NCI-H446 (cell line): ENCODE results near the gene ZNF787.
"Not testable (repeated sequence)": the region's sequence is repeated elsewhere in the genome, so short reads cannot be mapped to it uniquely, and the experiment has no call there.

Source experiments
- DNase-seq, 2 experiments: peaks; one replicate each; lab custom pipeline; 2025; lab: John Stamatoyannopoulos, UW

The ZNF787 gene

DNA sequence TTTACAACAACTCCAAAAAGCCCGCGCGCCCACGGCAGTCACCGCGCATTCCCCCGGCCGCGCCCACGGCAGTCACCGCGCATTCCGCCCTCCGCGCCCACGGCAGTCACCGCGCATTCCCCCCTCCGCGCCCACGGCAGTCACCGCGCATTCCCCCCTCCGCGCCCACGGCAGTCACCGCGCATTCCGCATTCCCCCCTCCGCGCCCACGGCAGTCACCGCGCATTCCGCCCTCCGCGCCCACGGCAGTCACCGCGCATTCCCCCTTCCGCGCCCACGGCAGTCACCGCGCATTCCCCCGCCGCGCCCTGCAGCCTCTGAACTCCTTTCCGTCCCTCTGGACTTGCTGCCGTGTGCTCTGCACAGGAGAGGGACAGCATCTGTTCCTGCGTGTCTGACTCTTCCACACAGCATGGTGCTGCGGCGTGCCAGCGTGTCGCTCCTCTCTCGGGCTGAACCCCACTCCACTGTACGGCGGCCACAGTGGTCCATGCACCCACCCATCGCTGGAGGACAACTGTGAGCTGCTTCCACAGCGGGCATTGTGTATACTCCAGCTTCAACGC is 15.2 kb downstream of the ZNF787 start:
- DNase-seq = not testable (repeated sequence)

DNA sequence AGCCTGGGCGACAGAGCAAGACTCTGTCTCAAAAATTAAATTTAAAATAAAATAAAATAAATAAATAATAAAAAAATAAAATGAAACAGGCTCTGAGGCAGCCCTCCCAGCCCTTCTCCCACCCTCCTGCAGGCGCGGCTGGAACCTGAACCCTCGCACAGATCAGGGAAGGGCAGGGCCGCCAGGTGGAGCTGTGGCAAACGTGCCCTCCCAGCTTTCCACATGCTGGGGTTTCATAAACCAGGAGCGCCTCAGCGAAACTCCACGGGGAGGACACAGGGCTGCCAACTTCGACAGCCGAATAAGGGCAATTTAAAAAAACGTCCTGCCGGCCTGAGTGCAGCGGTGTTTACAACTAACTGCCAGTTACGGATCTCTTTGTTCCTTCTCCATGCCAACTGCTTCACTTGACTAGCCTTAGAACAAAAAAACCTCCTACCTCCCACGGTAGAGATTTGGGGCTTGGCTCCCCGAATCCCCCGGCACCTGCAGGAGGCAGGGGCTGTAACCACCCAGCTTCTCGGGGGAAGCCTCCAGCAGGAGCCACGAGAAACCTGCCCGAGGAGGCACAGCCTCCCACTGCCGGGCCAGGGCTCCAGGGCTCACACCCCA is 15.9 kb downstream of the ZNF787 start:
- peak in 1 of 2 experiments; percentile 19 for DNase-seq

DNA sequence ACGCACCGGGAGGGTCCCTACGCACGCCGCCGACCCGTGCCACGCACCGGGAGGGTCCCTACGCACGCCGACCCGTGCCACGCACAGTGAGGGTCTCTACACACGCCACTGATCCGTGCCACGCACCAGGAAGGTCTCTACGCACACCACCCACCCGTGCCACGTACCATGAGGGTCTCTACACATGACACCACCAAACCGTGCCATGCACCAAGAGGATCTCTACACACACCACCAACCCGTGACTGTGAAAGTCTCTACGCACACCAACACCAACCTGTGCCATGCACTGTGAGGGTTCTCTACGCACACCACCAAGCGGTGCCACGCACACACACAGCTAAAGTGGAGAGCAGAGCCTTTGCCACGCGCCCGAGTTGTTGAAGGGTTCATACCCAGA is 16.7 kb downstream of the ZNF787 start:
- no peak for DNase-seq

DNA sequence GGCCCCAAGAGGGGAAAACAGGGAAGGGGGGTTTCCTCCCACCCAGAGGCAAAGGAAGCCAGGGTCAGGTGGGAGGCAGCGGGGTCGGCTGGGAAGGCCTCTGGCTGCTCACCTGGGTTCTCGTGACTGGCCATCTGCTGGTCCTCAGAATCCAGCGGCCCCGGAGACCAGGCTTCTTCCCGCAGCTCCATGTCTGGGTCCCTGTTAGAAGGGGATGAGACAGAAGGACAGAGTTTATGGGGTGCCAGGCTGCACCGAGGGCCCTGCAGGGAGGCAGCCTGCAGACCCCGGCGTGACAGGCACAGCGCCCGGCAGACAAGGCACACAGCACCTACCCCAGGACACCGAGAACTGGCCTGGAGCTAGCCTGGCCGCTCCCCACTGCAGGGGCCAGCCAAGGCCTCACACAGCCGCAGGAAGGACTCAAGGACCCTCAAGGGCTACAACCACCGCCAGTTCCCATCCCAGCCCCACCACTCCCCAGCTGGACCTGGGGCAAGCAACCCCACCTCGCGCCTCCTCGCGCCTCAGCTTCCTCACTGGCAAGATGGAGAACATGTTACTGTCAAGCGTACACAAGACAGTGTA is 18.0 kb downstream of the ZNF787 start:
- no peak for DNase-seq

DNA sequence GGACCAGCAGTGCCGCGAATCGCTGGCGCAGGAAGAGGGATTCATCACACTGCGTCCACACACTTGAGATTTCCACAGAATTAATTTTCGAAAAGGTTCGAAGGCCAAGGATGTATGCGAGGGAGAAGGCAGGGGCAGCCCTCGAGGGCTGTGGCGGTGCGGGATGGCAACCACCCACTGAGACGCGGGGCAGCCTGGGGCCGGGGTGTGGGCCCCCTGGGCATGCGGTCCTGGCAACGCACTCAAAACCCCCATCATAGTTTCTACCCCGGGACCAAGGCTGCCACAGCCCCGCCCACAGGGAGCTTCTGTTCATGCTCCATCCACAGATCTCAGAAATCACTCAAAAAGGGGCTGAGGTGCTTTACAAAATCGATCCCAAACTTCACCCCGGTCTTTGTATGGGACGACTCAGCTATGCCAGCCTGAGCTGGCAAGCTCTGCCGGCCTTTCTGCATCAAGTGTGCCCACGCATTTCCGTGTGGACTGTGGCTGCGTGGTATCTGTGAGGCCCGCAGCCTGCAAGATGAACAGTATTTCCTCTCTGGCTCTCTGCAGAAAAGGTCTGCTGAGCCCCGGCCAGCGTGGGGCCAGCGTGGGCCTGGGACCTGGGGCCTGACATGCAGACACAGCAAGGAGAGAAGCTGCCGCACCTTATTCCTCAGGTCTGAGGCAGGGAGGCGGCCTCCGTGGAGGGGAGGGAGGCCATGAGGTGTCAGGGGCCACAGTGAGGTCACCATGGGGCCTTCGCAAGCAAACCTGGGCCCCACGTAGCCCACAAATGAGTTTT is 19.2 kb downstream of the ZNF787 start:
- no peak for DNase-seq

DNA sequence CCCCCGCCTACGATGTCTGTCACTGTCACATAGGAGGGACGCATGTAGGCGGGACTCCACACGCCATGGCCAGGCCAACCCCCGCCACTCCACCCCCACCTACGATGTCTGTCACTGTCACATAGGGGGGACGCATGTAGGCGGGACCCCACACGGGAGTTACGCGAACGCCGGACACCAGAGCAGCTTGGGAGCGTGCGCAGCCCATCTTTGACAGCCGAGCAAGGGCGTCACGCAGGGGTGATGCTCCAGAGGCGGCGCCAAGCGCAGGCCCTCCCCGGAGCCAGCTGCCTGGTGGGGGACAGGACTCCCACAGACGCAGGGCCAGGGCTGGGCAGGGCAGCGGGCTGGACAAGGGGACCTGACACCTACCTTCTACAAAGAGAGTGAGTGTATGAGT is 20.0 kb downstream of the ZNF787 start:
- DNase-seq = no peak

DNA sequence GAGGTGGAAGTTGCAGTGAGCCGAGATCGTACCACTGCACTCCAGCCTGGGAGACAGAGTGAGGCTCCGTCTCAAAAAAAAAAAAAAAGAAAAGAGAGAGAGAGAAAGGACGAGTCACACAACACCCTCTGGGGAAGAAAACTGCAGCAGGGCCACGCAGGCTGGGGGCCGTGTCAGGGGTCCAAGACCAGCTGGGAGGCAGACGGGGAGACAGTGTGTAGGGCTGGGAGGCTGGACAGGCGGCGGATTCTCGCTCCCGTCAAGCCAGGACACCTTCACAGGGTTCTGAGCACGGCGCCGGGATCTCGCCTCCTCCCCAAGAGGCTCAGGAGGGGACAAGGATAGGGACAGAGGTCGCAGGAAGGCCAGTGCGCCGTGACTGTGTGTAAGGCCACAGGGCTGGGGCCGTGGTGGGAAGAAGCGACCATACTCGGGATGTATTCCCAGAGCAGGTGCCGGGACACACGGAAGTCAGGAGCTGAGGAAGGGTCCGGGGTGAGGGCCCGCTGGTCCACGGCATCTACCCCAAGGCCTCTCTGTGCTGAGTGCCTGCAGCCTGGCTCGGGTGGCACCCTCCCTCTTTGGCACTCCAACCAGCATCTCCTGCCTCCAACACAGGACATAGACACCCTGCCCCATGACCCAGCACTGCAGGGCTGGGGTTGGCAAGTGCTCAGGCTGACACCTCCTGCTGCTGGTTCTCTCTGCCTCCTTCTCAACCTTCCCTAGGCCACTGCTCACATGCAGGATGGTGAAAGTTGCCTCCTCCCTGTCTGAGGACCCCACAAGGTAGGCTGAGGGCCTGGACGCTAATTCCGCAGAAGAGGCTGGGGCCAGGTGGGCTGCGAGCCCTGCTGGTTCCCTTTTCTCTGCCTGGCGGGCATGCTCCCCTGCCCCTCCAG is 21.2 kb downstream of the ZNF787 start:
- DNase-seq = no peak

DNA sequence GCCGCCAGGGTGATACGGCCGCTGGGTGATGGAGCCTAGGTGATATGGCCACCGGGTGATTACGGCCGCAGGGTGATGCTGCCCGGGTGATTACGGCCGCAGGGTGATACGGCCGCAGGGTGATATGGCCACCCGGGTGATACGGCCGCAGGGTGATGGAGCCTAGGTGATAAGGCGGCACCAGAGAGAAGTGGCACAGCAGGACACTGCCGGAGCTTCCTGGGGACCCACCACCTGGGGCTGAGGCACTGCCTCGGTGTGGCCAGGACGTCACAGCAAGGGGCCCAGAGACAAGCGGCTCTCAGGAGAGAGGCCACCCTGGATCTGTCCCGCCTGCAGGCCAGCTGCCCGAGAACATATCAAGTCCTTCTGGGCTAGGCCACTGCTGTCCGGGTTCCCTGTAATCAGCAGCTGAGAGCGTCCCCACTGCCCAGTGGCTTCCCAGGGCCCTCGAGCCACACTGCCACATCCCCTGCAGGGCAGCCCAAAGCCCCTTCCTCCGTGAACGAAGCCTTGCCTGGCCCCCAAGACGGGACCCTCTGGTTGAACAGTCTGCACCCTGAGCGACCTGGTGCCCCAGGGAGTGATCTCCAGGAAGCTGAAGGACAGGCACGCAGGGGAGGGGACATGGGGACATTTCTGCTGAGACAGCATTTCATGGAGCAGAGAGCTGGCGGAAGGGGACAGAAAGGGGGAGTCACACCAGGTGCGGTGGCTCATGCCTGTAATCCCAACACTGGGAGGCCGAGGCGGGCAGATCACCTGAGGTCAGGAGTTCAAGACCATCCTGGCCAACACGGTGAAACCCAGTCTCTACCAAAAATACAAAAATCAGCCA is 22.1 kb downstream of the ZNF787 start:
- DNase-seq = no peak

DNA sequence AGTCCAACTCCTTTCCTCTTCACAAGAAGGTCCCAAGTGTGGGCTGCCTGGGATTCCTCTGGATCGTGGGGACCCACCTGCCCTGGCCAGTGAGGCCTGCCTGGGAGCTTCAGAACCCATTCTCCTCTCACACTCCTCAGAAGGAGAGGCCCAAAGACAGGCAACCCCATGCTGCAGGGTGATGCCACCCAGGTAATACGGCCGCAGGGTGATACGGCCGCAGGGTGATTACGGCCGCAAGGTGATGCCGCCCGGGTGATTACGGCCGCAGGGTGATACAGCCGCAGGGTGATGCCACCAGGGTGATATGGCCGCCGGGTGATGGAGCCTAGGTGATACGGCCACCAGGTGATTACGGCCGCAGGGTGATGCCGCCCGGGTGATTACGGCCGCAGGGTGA is 22.9 kb downstream of the ZNF787 start:
- DNase-seq = not testable (repeated sequence)

DNA sequence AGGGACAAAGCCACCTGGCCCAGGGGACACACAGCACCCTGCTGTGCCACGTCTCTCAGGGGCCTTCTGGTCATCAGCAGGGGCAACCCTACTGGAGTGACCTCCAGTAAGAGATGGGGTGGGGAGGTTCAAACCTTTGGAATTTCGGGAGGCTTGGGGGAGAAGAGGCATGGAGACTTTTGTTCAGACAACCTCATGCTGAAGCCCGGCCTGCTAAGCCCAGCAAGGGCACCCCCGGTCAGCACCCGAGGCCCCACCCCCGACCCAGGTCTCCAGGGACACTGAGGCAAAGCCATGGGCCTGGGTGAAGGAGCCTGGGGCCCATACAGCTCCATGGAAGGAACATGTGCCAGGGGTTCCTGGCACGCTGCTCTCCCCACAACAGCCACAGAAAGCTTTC is 23.3 kb downstream of the ZNF787 start:
- no peak for DNase-seq

DNA sequence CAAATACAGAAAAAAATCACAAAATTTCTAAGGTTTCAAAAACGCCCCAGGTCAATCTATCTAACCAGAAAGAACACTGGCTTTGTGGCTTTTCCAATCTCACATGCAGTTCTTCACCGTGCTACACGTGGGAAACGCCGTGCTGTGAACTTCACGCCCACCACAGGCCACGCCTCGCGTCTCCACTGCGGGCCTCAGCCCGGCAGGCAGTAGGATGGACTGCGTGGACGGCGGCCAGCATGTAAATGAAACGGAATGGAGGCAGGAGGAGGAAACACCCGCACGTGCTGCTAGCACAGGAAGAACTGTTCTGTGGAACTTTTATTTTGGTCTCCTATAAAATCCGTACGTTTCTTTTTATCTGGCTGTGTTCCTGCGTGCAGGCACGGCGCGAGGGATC is 23.8 kb downstream of the ZNF787 start:
- no peak for DNase-seq

DNA sequence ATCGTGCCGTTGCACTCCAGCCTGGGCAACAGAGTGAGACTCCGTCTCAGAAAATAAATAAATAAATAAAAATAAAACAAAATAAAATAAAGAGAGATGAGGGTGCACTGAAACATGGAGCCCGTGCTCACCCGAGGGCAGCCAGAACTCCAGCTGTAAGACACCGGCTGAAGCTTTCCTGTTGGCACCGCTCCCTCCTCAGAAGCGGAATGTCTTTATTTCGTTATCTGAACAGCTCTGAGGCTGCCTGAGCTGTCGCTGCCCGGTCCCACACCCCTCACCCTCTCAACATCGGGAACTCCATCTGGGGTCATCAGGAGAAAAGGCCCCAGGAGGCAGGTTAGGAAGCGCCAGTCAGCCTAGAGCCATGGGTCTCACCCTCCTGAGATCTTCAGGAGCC is 24.4 kb downstream of the ZNF787 start:
- DNase-seq = no peak

DNA sequence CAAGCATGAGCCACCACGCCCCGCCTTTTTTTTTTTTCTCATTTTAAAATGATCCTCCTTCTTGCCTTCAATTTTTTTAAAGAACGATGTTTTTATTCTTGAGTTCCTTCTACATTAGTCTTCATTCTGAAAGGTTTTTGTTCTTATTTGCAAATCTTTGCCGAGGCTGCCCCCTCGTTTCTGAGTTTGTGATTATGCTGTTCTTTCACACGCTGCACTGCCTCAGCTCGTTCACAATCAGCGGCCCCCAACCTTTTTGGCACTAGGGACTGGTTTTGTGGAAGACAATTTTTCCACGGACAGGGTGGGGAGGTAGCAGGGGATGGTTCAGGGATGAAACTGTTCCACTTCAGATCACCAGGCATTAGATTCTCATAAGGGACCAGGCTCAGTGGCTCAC is 26.6 kb downstream of the ZNF787 start:
- DNase-seq = no peak

DNA sequence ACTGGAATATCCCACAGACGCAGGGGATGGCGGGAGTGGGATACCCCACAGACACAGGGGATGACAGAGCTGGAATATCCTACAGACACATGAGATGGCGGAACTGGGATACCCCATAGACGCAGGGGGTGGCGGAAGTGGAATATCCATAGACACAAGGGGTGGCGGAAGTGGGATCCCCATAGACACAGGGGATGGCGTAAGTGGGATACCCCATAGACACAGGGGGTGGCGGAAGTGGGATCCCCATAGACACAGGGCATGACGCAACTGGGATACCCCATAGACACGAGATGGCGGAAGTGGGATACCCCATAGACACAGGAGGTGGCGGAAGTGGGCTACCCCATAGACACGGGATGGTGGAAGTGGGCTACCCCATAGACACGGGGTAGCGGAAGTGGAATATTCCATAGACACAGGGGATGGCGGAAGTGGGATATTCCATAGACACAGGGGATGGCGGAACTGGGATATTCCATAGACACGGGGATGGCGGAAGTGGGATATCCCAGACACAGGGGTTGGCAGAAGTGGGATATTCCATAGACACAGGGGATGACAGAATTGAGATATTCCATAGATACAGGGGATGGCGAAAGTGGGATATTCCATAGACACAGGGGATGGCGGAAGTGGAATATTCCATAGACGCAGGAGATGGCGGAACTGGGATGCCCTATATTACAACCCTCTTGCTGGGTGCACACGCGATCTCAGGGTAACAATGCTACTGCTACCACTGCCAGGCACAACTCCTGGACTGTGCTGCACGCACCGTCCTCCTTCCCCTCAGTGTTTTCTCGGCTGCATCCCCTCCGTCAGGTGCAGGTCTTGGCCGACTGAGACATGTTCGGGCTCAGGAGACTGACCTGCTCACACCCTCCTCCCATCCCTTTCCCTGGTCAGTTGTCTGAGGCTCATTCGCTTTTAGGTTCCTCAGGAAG is 28.1 kb downstream of the ZNF787 start:
- no peak for DNase-seq

DNA sequence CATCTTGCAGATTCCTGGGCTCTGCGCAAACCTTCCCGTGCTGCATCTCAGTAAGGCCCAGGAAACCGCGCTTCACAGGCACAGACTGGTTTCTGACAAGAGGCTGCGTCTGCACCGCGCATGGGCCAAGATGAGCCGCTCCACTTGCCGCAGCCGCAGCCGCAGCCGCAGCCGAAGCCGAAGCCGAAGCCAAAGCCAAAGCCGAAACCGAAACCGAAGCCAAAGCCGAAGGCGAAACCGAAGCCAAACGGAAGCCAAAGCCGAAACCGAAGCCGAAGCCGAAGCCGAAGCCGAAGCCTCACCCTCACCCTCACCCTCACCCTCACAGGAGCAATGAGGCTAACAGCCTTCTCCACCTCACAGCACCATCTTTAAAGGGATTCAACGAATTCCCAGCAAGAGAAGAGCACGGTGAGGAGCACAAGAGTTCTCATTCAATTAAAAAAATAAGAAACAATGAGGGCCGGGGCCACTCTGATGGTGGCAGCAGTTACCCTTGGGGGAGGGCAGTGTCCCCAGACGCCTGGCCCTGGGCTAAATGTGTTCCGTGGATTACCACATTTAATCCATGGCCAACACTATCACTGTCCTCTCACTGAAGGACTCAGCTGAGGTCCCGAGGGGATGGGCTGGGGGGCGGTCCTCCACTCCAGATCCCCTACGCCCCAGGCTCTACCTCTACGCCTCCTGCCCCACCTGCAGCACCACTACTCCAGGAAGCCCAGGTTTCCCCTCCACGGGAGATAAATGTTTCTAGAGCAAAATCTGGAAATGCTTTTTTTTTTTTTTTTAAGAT is 29.1 kb downstream of the ZNF787 start:
- no peak for DNase-seq

DNA sequence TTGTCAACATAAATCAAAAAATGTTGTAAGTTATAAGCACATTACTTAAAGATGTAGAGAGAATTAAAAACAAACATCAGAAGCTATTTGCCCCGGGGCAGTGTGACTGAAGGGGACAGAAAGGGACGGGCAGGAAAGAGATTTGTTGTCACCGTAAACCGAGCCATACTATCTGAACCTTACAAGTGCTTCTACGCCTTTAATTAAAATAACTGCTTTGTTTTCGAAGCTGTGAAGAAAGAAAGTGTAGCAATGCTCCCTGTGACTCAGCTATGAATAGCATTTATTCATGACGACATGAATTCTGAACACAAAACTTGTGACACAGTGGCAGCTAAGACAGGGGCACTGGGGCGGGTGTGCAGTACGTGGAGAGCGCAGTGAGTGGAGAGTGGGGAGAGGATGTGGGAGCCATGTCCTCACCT is 30.0 kb downstream of the ZNF787 start:
- DNase-seq = no peak

DNA sequence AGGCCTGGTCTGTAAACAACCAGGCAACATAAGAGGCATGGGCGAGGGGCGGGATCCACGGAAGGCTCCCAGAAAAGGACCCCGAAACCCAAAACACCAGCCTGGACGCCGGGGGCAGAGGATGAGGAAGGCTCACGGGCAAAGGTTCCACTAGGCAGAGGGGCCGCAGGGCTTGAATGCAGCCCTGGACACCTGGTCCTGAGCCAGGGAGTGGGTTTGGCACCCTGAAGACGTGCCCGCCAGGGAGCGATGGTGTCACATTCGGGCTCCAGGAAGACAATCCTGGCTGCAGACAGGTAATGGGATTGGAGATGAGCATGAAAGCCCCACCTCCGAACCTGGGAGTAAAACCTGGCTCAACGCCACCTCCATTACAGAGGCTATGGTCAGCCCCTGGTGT is 31.8 kb downstream of the ZNF787 start:
- DNase-seq = no peak

DNA sequence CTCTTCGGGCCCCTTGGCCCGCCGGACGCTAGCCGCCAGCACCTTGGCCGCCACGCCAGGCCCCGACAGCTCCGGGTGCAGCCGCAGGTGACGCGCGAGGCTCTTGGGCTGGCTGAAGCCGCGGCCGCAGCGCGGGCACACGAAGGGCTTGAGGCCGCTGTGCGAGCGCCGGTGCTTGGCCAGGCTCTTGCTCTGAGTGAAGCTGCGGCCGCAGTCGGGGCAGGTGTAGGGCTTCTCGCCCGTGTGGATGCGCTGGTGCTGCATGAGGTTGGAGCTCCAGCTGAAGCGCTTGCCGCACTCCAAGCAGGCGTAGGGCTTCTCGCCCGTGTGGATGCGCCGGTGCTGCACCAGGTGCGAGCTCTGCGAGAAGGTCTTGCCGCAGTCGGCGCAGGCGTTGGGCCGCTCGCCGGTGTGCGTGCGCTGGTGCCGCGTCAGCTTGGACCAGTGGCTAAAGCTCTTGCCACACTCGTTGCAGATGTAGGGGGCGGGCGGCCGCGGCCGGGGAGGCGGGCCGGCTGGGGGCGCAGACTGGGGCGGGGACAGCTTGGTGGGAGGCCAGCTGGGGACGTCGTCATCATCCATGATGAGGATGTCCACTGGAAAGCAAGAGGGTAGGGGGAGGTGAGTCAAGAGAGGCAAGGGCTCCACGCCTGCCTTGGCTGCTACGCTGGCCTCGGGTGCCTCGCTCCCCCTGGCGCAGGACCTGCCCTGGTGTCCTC is 32.4 kb downstream of the ZNF787 start:
- DNase-seq = no peak
